H9 (cell line): ENCODE data around the gene WDR4. TPM values are rescaled to one million over a fixed set of nuclear protein-coding genes. Genes with fewer than 3 reads are reported as not detected.

Experiments
- DNase-seq: peaks from one replicate; pipeline ENCODE4 v3.0.0-alpha.2; 2017
- H2AFZ ChIP-seq: one replicate; pipeline ENCODE4 v1.6.1; 2013; ENCODE audit warnings: mild to moderate bottlenecking, low read length, control low read depth, moderate library complexity
- H2AK5ac ChIP-seq: 2 replicates; pipeline ENCODE4 v1.6.1; 2013; ENCODE audit warnings: low read length, control low read depth, mixed read lengths; ENCODE audit not compliant: insufficient read length
- H2BK120ac ChIP-seq: one replicate; pipeline ENCODE4 v1.6.1; 2013; ENCODE audit warnings: low read depth, mild to moderate bottlenecking, low read length, control low read depth, inconsistent platforms; ENCODE audit not compliant: poor library complexity, severe bottlenecking
- H2BK12ac ChIP-seq: 2 replicates; pipeline ENCODE4 v1.6.1; 2013; ENCODE audit warnings: low read length, control low read depth, mixed read lengths, low read depth; ENCODE audit not compliant: insufficient read length
- H2BK15ac ChIP-seq: 2 replicates; pipeline ENCODE4 v1.6.1; 2013; ENCODE audit warnings: low read depth, low read length, control low read depth
- H2BK20ac ChIP-seq: one replicate; pipeline ENCODE4 v1.6.1; 2013; ENCODE audit warnings: low read depth, mild to moderate bottlenecking, low read length, control low read depth, inconsistent platforms; ENCODE audit not compliant: poor library complexity, severe bottlenecking
- H2BK5ac ChIP-seq: 2 replicates; pipeline ENCODE4 v1.6.1; 2013; ENCODE audit warnings: low read length, control low read depth, mixed read lengths; ENCODE audit not compliant: insufficient read length
- H3K14ac ChIP-seq: 2 replicates; pipeline ENCODE4 v1.6.1; 2013; ENCODE audit warnings: low read length, control low read depth; ENCODE audit not compliant: insufficient read depth
- H3K18ac ChIP-seq: 2 replicates; pipeline ENCODE4 v1.6.1; 2013; ENCODE audit warnings: low read depth, mild to moderate bottlenecking, mixed read lengths, low read length, control low read depth; ENCODE audit not compliant: insufficient read length
- H3K23ac ChIP-seq: 2 replicates; pipeline ENCODE4 v1.6.1; 2013; ENCODE audit warnings: low read length, control low read depth, mixed read lengths, low read depth; ENCODE audit not compliant: insufficient read length
- H3K23me2 ChIP-seq: 2 replicates; pipeline ENCODE4 v1.6.1; 2013; ENCODE audit warnings: low read depth, mild to moderate bottlenecking, mixed read lengths, low read length, control low read depth; ENCODE audit not compliant: insufficient read length, poor library complexity, severe bottlenecking
- H3K27ac ChIP-seq: 2 replicates; pipeline ENCODE4 v1.5.1; 2013; ENCODE audit warnings: low read length, control low read depth, mixed read lengths, low read depth; ENCODE audit not compliant: insufficient read length
- H3K27me3 ChIP-seq: 2 replicates; pipeline ENCODE4 v1.6.1; 2013; ENCODE audit warnings: low read length, control low read depth, inconsistent platforms; ENCODE audit not compliant: insufficient read depth
- H3K4ac ChIP-seq: 2 replicates; pipeline ENCODE4 v1.6.1; 2013; ENCODE audit warnings: low read depth, mild to moderate bottlenecking, control low read depth, inconsistent platforms, low read length, moderate library complexity
- H3K4me1 ChIP-seq: 2 replicates; pipeline ENCODE4 v1.6.1; 2013; ENCODE audit warnings: low read length, control low read depth, inconsistent platforms; ENCODE audit not compliant: insufficient read depth
- H3K4me2 ChIP-seq: 2 replicates; pipeline ENCODE4 v1.6.1; 2013; ENCODE audit warnings: low read length, control low read depth, mixed read lengths; ENCODE audit not compliant: insufficient read length, insufficient read depth
- H3K56ac ChIP-seq: 2 replicates; pipeline ENCODE4 v1.6.1; 2013; ENCODE audit warnings: low read depth, mild to moderate bottlenecking, mixed read lengths, low read length, control low read depth; ENCODE audit not compliant: insufficient read length
- H3K79me1 ChIP-seq: 2 replicates; pipeline ENCODE4 v1.6.1; 2013; ENCODE audit warnings: low read depth, mild to moderate bottlenecking, moderate library complexity, low read length, control low read depth, inconsistent platforms; ENCODE audit not compliant: insufficient read depth, poor library complexity, severe bottlenecking
- H3K79me2 ChIP-seq: 2 replicates; pipeline ENCODE4 v1.6.1; 2013; ENCODE audit warnings: low read length, control low read depth, inconsistent platforms; ENCODE audit not compliant: insufficient read depth
- H3K9ac ChIP-seq: 2 replicates; pipeline ENCODE4 v1.6.1; 2013; ENCODE audit warnings: low read length, control low read depth, mixed read lengths; ENCODE audit not compliant: insufficient read length; ENCODE audit errors: extremely low read depth
- H3K9me3 ChIP-seq: one replicate; pipeline ENCODE4 v1.6.1; 2013; ENCODE audit warnings: low read depth, low read length, inconsistent platforms; ENCODE audit not compliant: control insufficient read depth
- H3T11ph ChIP-seq: one replicate; pipeline ENCODE4 v1.6.1; 2013; ENCODE audit warnings: mild to moderate bottlenecking, low read length, control low read depth, inconsistent platforms
- H4K20me1 ChIP-seq: one replicate; pipeline ENCODE4 v1.6.1; 2013; ENCODE audit not compliant: control insufficient read depth, insufficient read length, insufficient read depth
- H4K5ac ChIP-seq: 2 replicates; pipeline ENCODE4 v1.6.1; 2013; ENCODE audit warnings: low read depth, mild to moderate bottlenecking, mixed read lengths, low read length, control low read depth; ENCODE audit not compliant: insufficient read length
- H4K8ac ChIP-seq: replicated peaks from 2 replicates; pipeline ENCODE4 v1.6.1; 2013; ENCODE audit warnings: low read length, control low read depth, mixed read lengths, low read depth; ENCODE audit not compliant: insufficient read length
- H4K91ac ChIP-seq: 2 replicates; pipeline ENCODE4 v1.6.1; 2013; ENCODE audit warnings: low read depth, mild to moderate bottlenecking, moderate library complexity, mixed read lengths, low read length, control low read depth; ENCODE audit not compliant: insufficient read length
- H3K27ac Mint-ChIP-seq, 3 experiments: 2 replicates in 2 of 3; 3 replicates in 1 of 3; pipeline ENCODE4 v1.8.0; 2020 to 2021; ENCODE audit warnings: mixed read lengths in 3 of 3, mild to moderate bottlenecking in 1 of 3, moderate library complexity in 1 of 3
- H3K27me3 Mint-ChIP-seq: 2 replicates; pipeline ENCODE4 v1.8.0; 2021; ENCODE audit warnings: low read depth, mild to moderate bottlenecking, moderate library complexity, mixed read lengths
- H3K36me3 Mint-ChIP-seq, 3 experiments: 2 replicates in 2 of 3; 3 replicates in 1 of 3; pipeline ENCODE4 v1.8.0; 2020 to 2021; ENCODE audit warnings: low read depth in 3 of 3, mixed read lengths in 3 of 3; ENCODE audit not compliant: insufficient read depth in 1 of 3
- H3K4me1 Mint-ChIP-seq, 2 experiments: 2 replicates each; pipeline ENCODE4 v1.8.0; 2020; ENCODE audit warnings: mixed read lengths in 2 of 2
- H3K4me3 Mint-ChIP-seq, 2 experiments: 2 replicates in 1 of 2; 3 replicates in 1 of 2; pipeline ENCODE4 v1.8.0; 2020 to 2021; ENCODE audit warnings: mild to moderate bottlenecking in 2 of 2, mixed read lengths in 2 of 2, moderate library complexity in 1 of 2
- H3K9me3 Mint-ChIP-seq, 2 experiments: 2 replicates in 1 of 2; 3 replicates in 1 of 2; pipeline ENCODE4 v1.8.0; 2020; ENCODE audit warnings: mild to moderate bottlenecking in 2 of 2, mixed read lengths in 2 of 2, moderate library complexity in 1 of 2
- CTCF ChIP-seq: fragments of 200-600 bp; sonication (generic); conservative IDR thresholded peaks from 3 replicates; pipeline ENCODE4 v1.8.0; 2021; ENCODE audit warnings: antibody characterized with exemption, mild to moderate bottlenecking
- WGBS: extraction: QIAGEN DNeasy Blood & Tissue Kit; methylation state at CpG from one replicate; pipeline ENCODE4 v1.1.7; 2013; ENCODE audit warnings: missing lambda C conversion rate, low lambda C conversion rate, mixed read lengths; ENCODE audit not compliant: insufficient read length; ENCODE audit errors: extremely low coverage; 5-methylcytosine and 5-hydroxymethylcytosine counted together
- total RNA-seq: library from RNA; stranded (reverse); gene quantifications from 2 replicates; pipeline ENCODE4 v1.2.1, GENCODE V29; 2021

The WDR4 gene
- total RNA-seq, 1 experiment from 2014 or later, result 54.4 TPM

- Histone ChIP-seq H3K9me3 (no peaks in the 10 kb centered on the region), H2BK15ac (no peak overlapping the region), H3K4me2 (no peak overlapping the region), H2BK120ac (no peak overlapping the region), H3K56ac (no peak overlapping the region), H2AK5ac (no peak overlapping the region), H2BK12ac (no peak overlapping the region), H3K79me2 (no peaks in the 10 kb centered on the region), H3K23ac (no peak overlapping the region), H3K4me1 (peaks cover 4% of the 10 kb centered on the region; the same call in 1 of the 2 replicates), H2BK20ac (no peak overlapping the region), H3K18ac (no peak overlapping the region), H3K14ac (no peak overlapping the region), H4K20me1 (no peaks in the 10 kb centered on the region), H4K8ac (no peak overlapping the region), H2AFZ (no peak overlapping the region), H3K27me3 (peaks cover 3% of the 10 kb centered on the region; the same call in 1 of the 2 replicates), H4K5ac (no peak overlapping the region), H3K23me2 (no peaks in the 10 kb centered on the region), H3K9ac (no peak overlapping the region), H3K4ac (no peak overlapping the region), H3K79me1 (no peaks in the 10 kb centered on the region), H3T11ph (no peak overlapping the region), H4K91ac (no peak overlapping the region), H3K27ac (no peak overlapping the region), H2BK5ac (no peak overlapping the region)
- no CpG with 5 or more reads among the region's 13 CpGs for WGBS
- peaks cover 10 to 27% (median 18%) of the 10 kb centered on the region in 3 experiments; a peak in 5 of 7 replicates for H3K36me3 Mint-ChIP-seq
- peaks cover 12 to 15% of the 10 kb centered on the region in 2 experiments for H3K4me1 Mint-ChIP-seq
- TF ChIP-seq CTCF, result no peak
- H3K27me3 Mint-ChIP-seq, result peaks cover 44% of the 10 kb centered on the region
- no peak for DNase-seq
- peaks cover under 1 to 2% of the 10 kb centered on the region in 2 experiments; a peak in 3 of 5 replicates for H3K9me3 Mint-ChIP-seq
- peak overlapping the region in 1 of 2 experiments; percentile 38; a peak in 1 of 5 replicates for H3K4me3 Mint-ChIP-seq
- H3K27ac Mint-ChIP-seq, result no peak overlapping the region
Observed at GRCh38 chr21:42834726-42835191, 44.6 kb downstream of the WDR4 start.
